Gastrocnemius medialis (tissue), 4 donors: ENCODE results near the gene USO1. TPM values are rescaled to one million over a fixed set of nuclear protein-coding genes. Genes with fewer than 3 reads are reported as not detected.
A peak's percentile ranks its signal among the peaks of the same experiment; 100 is the strongest.

ENCODE experiments used
- ATAC-seq, 2 donors: fragments of 150-250 bp; one replicate each; pipeline ENCODE4 v1.9.1; 2016
- DNase-seq, 2 donors: peaks; one replicate each; pipeline ENCODE4 v3.0.0-alpha.2; 2019
- H3K27ac ChIP-seq, 4 donors: fragments of 200-600 bp; sonication (generic); 1 replicate in 1 of 4; 2 replicates in 3 of 4; pipeline ENCODE4 v1.5.1; 2016 to 2018; ENCODE audit warnings: mild to moderate bottlenecking in 2 of 4, moderate library complexity in 1 of 4
- H3K27me3 ChIP-seq, 3 donors: fragments of 200-600 bp; sonication (generic) in 2 of 3; 1 replicate in 1 of 3; 2 replicates in 2 of 3; pipeline versions ENCODE4 v1.5.1 to v1.6.0; 2016 to 2019; ENCODE audit warnings: mild to moderate bottlenecking in 1 of 3, moderate library complexity in 1 of 3
- H3K36me3 ChIP-seq, 2 donors: fragments of 200-600 bp; sonication (generic) in 1 of 2; one replicate each; pipeline ENCODE4 v1.5.1; 2017 to 2018
- H3K4me1 ChIP-seq, 2 donors: fragments of 200-600 bp; sonication (generic) in 1 of 2; one replicate each; pipeline ENCODE4 v1.5.1; 2016 to 2017; ENCODE audit warnings: mild to moderate bottlenecking in 2 of 2
- H3K4me3 ChIP-seq, 4 donors: fragments of 200-600 bp; sonication (generic) in 3 of 4; 1 replicate in 1 of 4; 2 replicates in 3 of 4; pipeline ENCODE4 v1.5.1; 2016 to 2019; ENCODE audit warnings: mild to moderate bottlenecking in 2 of 4
- H3K9me3 ChIP-seq, 3 donors: fragments of 200-600 bp; sonication (generic) in 2 of 3; 1 replicate in 1 of 3; 2 replicates in 2 of 3; pipeline ENCODE4 v1.5.1; 2016 to 2019
- CTCF ChIP-seq, 5 experiments: fragments of 450-650 bp in 3 of 5; fragments of 200-600 bp in 2 of 5; sonication (generic) in 2 of 5; IDR thresholded peaks in 4 of 5; conservative IDR thresholded peaks in 1 of 5; 1 replicate in 4 of 5; 2 replicates in 1 of 5; pipeline ENCODE4 v1.5.1; 2016 to 2019; ENCODE audit warnings: antibody characterized with exemption in 5 of 5, mild to moderate bottlenecking in 3 of 5, moderate library complexity in 3 of 5
- POLR2A ChIP-seq, 2 donors: fragments of 450-650 bp; IDR thresholded peaks; one replicate each; pipeline ENCODE4 v1.6.1; 2017; ENCODE audit warnings: antibody characterized with exemption in 2 of 2, mild to moderate bottlenecking in 2 of 2, moderate library complexity in 2 of 2
- in situ Hi-C, 4 donors: fragments of 200-750 bp; cut with MboI; loops; one replicate each; pipeline versions ENCODE4 v1.15.0 to v1.8.0; 2017; ENCODE audit warnings: low sequenced_read_pairs in 4 of 4
- intact Hi-C: fragments of 100-400 bp; cut with DNase I; formaldehyde crosslinking; loops from one replicate; pipeline ENCODE4 v1.15.1; 2023; ENCODE audit warnings: low total_unique reads
- total RNA-seq, 4 donors: library from RNA; depleted of rRNA; stranded (reverse); fragments of >200 nt; gene quantifications; one replicate each; pipeline versions ENCODE4 v1.1.0 to v1.2.3, GENCODE V29; 2016

USO1 gene
- total RNA-seq, 4 donors from 2014 or later: 213 to 328 (median 254) TPM

GRCh38 chr4:75729836-75730235 is 5.5 kb downstream of the USO1 start:
- ATAC-seq: no peak
- intact Hi-C loops: loop anchor here (10.0 kb wide), 2 partner anchors 345 to 485 kb away; partner anchors contain the start of genes ART3 and SCARB2

GRCh38 chr4:75733369-75733768 is 9.0 kb downstream of the USO1 start:
- no peaks in the 10 kb centered on the region for H3K9me3 ChIP-seq
- H3K36me3 ChIP-seq: no peaks in the 10 kb centered on the region
- no peak for ATAC-seq
- H3K4me1 ChIP-seq: peaks cover 38 to 54% of the 10 kb centered on the region in 2 donors
- H3K4me3 ChIP-seq: no peak overlapping the region
- no peaks in the 10 kb centered on the region for H3K27me3 ChIP-seq
- TF ChIP-seq CTCF (IDR thresholded peaks at IDR 0.05 in 4 of 5, conservative IDR thresholded peaks at IDR 0.05 in 1 of 5): no peak
- TF ChIP-seq POLR2A (IDR thresholded peaks at IDR 0.05): no peak
- intact Hi-C loops (no loop called here), in situ Hi-C loops (no loop called here)
- H3K27ac ChIP-seq: peak overlapping the region; percentile 22 to 50 (median 43)
- no peak for DNase-seq

More at GRCh38 chr4:75729836-75730235, 5.5 kb downstream of the USO1 start:
- DNase-seq: no peak
- in situ Hi-C loops: no loop called here
- Histone ChIP-seq H3K27ac (peak overlapping the region; percentile 91 to 99 (median 98)), H3K36me3 (no peaks in the 10 kb centered on the region), H3K27me3 (no peaks in the 10 kb centered on the region), H3K4me3 (peak overlapping the region in 3 of 4 donors; percentile 1 to 19 (median 2)), H3K4me1 (peaks cover 36 to 40% of the 10 kb centered on the region in 2 donors), H3K9me3 (no peaks in the 10 kb centered on the region)
- no peak for TF ChIP-seq CTCF (IDR thresholded peaks at IDR 0.05 in 4 of 5, conservative IDR thresholded peaks at IDR 0.05 in 1 of 5)
- TF ChIP-seq POLR2A (IDR thresholded peaks at IDR 0.05): no peak

- no peak for TF ChIP-seq CTCF (IDR thresholded peaks at IDR 0.05 in 4 of 5, conservative IDR thresholded peaks at IDR 0.05 in 1 of 5)
- no peak for TF ChIP-seq POLR2A (IDR thresholded peaks at IDR 0.05)
- intact Hi-C loops: no loop called here
- Histone ChIP-seq H3K9me3 (no peaks in the 10 kb centered on the region), H3K36me3 (no peaks in the 10 kb centered on the region), H3K4me3 (no peak overlapping the region), H3K27me3 (no peaks in the 10 kb centered on the region), H3K27ac (peak overlapping the region; percentile 74 to 88 (median 81)), H3K4me1 (peaks cover 27 to 42% of the 10 kb centered on the region in 2 donors)
- no peak for DNase-seq
- no peak for ATAC-seq
- in situ Hi-C loops: no loop called here
Measured at GRCh38 chr4:75735525-75735924, 11.1 kb downstream of the USO1 start.

- in situ Hi-C loops: no loop called here
- TF ChIP-seq POLR2A (IDR thresholded peaks at IDR 0.05): no peak
- no peak for TF ChIP-seq CTCF (IDR thresholded peaks at IDR 0.05 in 4 of 5, conservative IDR thresholded peaks at IDR 0.05 in 1 of 5)
- Histone ChIP-seq H3K36me3 (no peaks in the 10 kb centered on the region), H3K9me3 (no peaks in the 10 kb centered on the region), H3K4me3 (no peak overlapping the region), H3K4me1 (peaks cover 21 to 41% of the 10 kb centered on the region in 2 donors), H3K27ac (peak overlapping the region; percentile 74 to 88 (median 81)), H3K27me3 (no peaks in the 10 kb centered on the region)
- ATAC-seq (peak; percentile 89 to 91), DNase-seq (peak in 1 of 2 donors; percentile 50)
- intact Hi-C loops: no loop called here
Measured at GRCh38 chr4:75736862-75737261, 12.5 kb downstream of the USO1 start.

- no peak for DNase-seq
- Histone ChIP-seq H3K27ac (peak overlapping the region; percentile 74 to 88 (median 81)), H3K36me3 (no peaks in the 10 kb centered on the region), H3K9me3 (no peaks in the 10 kb centered on the region), H3K27me3 (no peaks in the 10 kb centered on the region), H3K4me3 (no peak overlapping the region), H3K4me1 (peaks cover 25 to 47% of the 10 kb centered on the region in 2 donors)
- in situ Hi-C loops (no loop called here), intact Hi-C loops (no loop called here)
- peak; percentile 69 to 74 for ATAC-seq
- TF ChIP-seq CTCF (IDR thresholded peaks at IDR 0.05 in 4 of 5, conservative IDR thresholded peaks at IDR 0.05 in 1 of 5) (no peak), POLR2A (IDR thresholded peaks at IDR 0.05) (peak; percentile 50 to 57)
Measured at GRCh38 chr4:75737398-75737797, 13.0 kb downstream of the USO1 start.
